HEK293 (cell line): ENCODE measurements around the gene DLG2.

Experiments used
- CTCF ChIP-seq: fragments of 450-650 bp; formaldehyde crosslinking; IDR thresholded peaks from 2 replicates; pipeline ENCODE4 v1.5.1; 2016; ENCODE audit warnings: missing biosample characterization, missing genetic modification characterization
- ZNF518A ChIP-seq: fragments of 450-650 bp; formaldehyde crosslinking; conservative IDR thresholded peaks from 2 replicates; pipeline ENCODE4 v1.5.1; 2016; ENCODE audit warnings: low read depth, missing biosample characterization, missing genetic modification characterization

GRCh38 chr11:83924795-83925542 lies 1702.2 kb downstream of the DLG2 start:
- TF ChIP-seq CTCF, result no peak
- no peak for TF ChIP-seq ZNF518A (tag by site-specific recombination)
